ENCODE results near the gene ARVCF. TPM values are rescaled to one million over a fixed set of nuclear protein-coding genes. Genes with fewer than 3 reads are reported as not detected.

ARVCF gene
- total and polyA plus RNA-seq, 7 donors, result 3.6 to 28.0 (median 8.7) TPM

- Histone ChIP-seq H3K27ac (no peak overlapping the region), H3K9me3 (no peaks in the 10 kb centered on the region), H3K4me3 (no peak overlapping the region), H3K27me3 (ENCODE audit: insufficient read depth in 3 of 3, low read length in 2 of 3) (no peaks in the 10 kb centered on the region), H3K36me3 (ENCODE audit: insufficient read depth in 1 of 2, low read depth in 1 of 2) (peaks cover 0 to 6% of the 10 kb centered on the region in 2 donors), H3K4me1 (peaks cover 29% of the 10 kb centered on the region)
- ATAC-seq (no peak), DNase-seq (peak in 1 of 2 donors; percentile 43)
- WGBS, 3 donors, result 92 to 94% (median 93%) methylated on average over 13 of the region's 13 CpGs
- intact Hi-C loops (cut with DNase I), result no loop called here
- no peak for TF ChIP-seq CTCF (IDR thresholded peaks at IDR 0.05)
Measured at GRCh38 chr22:20025401-20026203, 9.0 kb upstream of the ARVCF start.

- peaks cover 0 to 6% of the 10 kb centered on the region in 2 donors for H3K36me3 ChIP-seq (ENCODE audit: insufficient read depth in 1 of 2, low read depth in 1 of 2)
- no peaks in the 10 kb centered on the region for H3K27me3 ChIP-seq (ENCODE audit: insufficient read depth in 3 of 3, low read length in 2 of 3)
- ATAC-seq, result no peak
- no peaks in the 10 kb centered on the region for H3K9me3 ChIP-seq
- H3K4me1 ChIP-seq, result peaks cover 34% of the 10 kb centered on the region
- TF ChIP-seq CTCF (IDR thresholded peaks at IDR 0.05), result no peak
- no peak overlapping the region for H3K4me3 ChIP-seq
- peak overlapping the region; percentile 49 for H3K27ac ChIP-seq
- peak; percentile 2 to 31 for DNase-seq
- 92 to 94% (median 93%) methylated on average over 15 of the region's 15 CpGs for WGBS, 3 donors
- intact Hi-C loops (cut with DNase I), result loop anchor here in 1 of 2 donors (5.0 kb wide), 2 partner anchors 57 to 92 kb away; partner anchors contain the start of genes DGCR8, RANBP1 and TRMT2A
Measured at GRCh38 chr22:20024650-20025397, 8.2 kb upstream of the ARVCF start.

- H3K27ac ChIP-seq, result peak overlapping the region; percentile 49
- peak in 1 of 2 donors; percentile 53 for DNase-seq
- ATAC-seq, result no peak
- TF ChIP-seq CTCF (IDR thresholded peaks at IDR 0.05), result no peak
- H3K9me3 ChIP-seq, result no peaks in the 10 kb centered on the region
- intact Hi-C loops (cut with DNase I), result loop anchor here in 1 of 2 donors (5.0 kb wide), 2 partner anchors 58 to 93 kb away; partner anchors contain the start of genes DGCR8, RANBP1 and TRMT2A
- H3K27me3 ChIP-seq (ENCODE audit: insufficient read depth in 3 of 3, low read length in 2 of 3), result no peaks in the 10 kb centered on the region
- peaks cover 32% of the 10 kb centered on the region for H3K4me1 ChIP-seq
- H3K36me3 ChIP-seq (ENCODE audit: insufficient read depth in 1 of 2, low read depth in 1 of 2), result peaks cover 0 to 6% of the 10 kb centered on the region in 2 donors
- 73 to 77% (median 75%) methylated on average over 11 to 13 of the region's 13 CpGs for WGBS, 3 donors
- H3K4me3 ChIP-seq, result no peak overlapping the region
Measured at GRCh38 chr22:20024225-20024624, 7.6 kb upstream of the ARVCF start.

- peaks cover 21% of the 10 kb centered on the region for H3K4me1 ChIP-seq
- no peak for TF ChIP-seq CTCF (IDR thresholded peaks at IDR 0.05)
- no peaks in the 10 kb centered on the region for H3K27me3 ChIP-seq (ENCODE audit: insufficient read depth in 3 of 3, low read length in 2 of 3)
- H3K9me3 ChIP-seq, result no peaks in the 10 kb centered on the region
- peak in 1 of 2 donors; percentile 42 for DNase-seq
- H3K27ac ChIP-seq, result peak overlapping the region; percentile 95
- H3K4me3 ChIP-seq, result no peak overlapping the region
- peaks cover 0 to 6% of the 10 kb centered on the region in 2 donors for H3K36me3 ChIP-seq (ENCODE audit: insufficient read depth in 1 of 2, low read depth in 1 of 2)
- no peak for ATAC-seq
- intact Hi-C loops (cut with DNase I), result loop anchor here in 1 of 2 donors (5.0 kb wide), 2 partner anchors 59 to 94 kb away; partner anchors contain the start of genes DGCR8, RANBP1 and TRMT2A
- 80 to 88% (median 86%) methylated on average over 10 of the region's 10 CpGs for WGBS, 3 donors
Measured at GRCh38 chr22:20022978-20023613, 6.5 kb upstream of the ARVCF start.

Measured in psoas muscle (tissue), 8 donors.